H9 (cell line): Measurements from ENCODE around the gene CYS1. TPM values are rescaled to one million over a fixed set of nuclear protein-coding genes. Genes with fewer than 3 reads are reported as not detected.
"Not testable (repeated sequence)": the region's sequence is repeated elsewhere in the genome, so short reads cannot be mapped to it uniquely, and the experiment has no call there.

Experiments
- DNase-seq: peaks from one replicate; pipeline ENCODE4 v3.0.0-alpha.2; 2017
- H2AFZ ChIP-seq: one replicate; pipeline ENCODE4 v1.6.1; 2013; ENCODE audit warnings: mild to moderate bottlenecking, low read length, control low read depth, moderate library complexity
- H2AK5ac ChIP-seq: 2 replicates; pipeline ENCODE4 v1.6.1; 2013; ENCODE audit warnings: low read length, control low read depth, mixed read lengths; ENCODE audit not compliant: insufficient read length
- H2BK120ac ChIP-seq: one replicate; pipeline ENCODE4 v1.6.1; 2013; ENCODE audit warnings: low read depth, mild to moderate bottlenecking, low read length, control low read depth, inconsistent platforms; ENCODE audit not compliant: poor library complexity, severe bottlenecking
- H2BK12ac ChIP-seq: 2 replicates; pipeline ENCODE4 v1.6.1; 2013; ENCODE audit warnings: low read length, control low read depth, mixed read lengths, low read depth; ENCODE audit not compliant: insufficient read length
- H2BK15ac ChIP-seq: 2 replicates; pipeline ENCODE4 v1.6.1; 2013; ENCODE audit warnings: low read depth, low read length, control low read depth
- H2BK20ac ChIP-seq: one replicate; pipeline ENCODE4 v1.6.1; 2013; ENCODE audit warnings: low read depth, mild to moderate bottlenecking, low read length, control low read depth, inconsistent platforms; ENCODE audit not compliant: poor library complexity, severe bottlenecking
- H2BK5ac ChIP-seq: 2 replicates; pipeline ENCODE4 v1.6.1; 2013; ENCODE audit warnings: low read length, control low read depth, mixed read lengths; ENCODE audit not compliant: insufficient read length
- H3K14ac ChIP-seq: 2 replicates; pipeline ENCODE4 v1.6.1; 2013; ENCODE audit warnings: low read length, control low read depth; ENCODE audit not compliant: insufficient read depth
- H3K18ac ChIP-seq: 2 replicates; pipeline ENCODE4 v1.6.1; 2013; ENCODE audit warnings: low read depth, mild to moderate bottlenecking, mixed read lengths, low read length, control low read depth; ENCODE audit not compliant: insufficient read length
- H3K23ac ChIP-seq: 2 replicates; pipeline ENCODE4 v1.6.1; 2013; ENCODE audit warnings: low read length, control low read depth, mixed read lengths, low read depth; ENCODE audit not compliant: insufficient read length
- H3K23me2 ChIP-seq: 2 replicates; pipeline ENCODE4 v1.6.1; 2013; ENCODE audit warnings: low read depth, mild to moderate bottlenecking, mixed read lengths, low read length, control low read depth; ENCODE audit not compliant: insufficient read length, poor library complexity, severe bottlenecking
- H3K27ac ChIP-seq: 2 replicates; pipeline ENCODE4 v1.5.1; 2013; ENCODE audit warnings: low read length, control low read depth, mixed read lengths, low read depth; ENCODE audit not compliant: insufficient read length
- H3K27me3 ChIP-seq: 2 replicates; pipeline ENCODE4 v1.6.1; 2013; ENCODE audit warnings: low read length, control low read depth, inconsistent platforms; ENCODE audit not compliant: insufficient read depth
- H3K4ac ChIP-seq: 2 replicates; pipeline ENCODE4 v1.6.1; 2013; ENCODE audit warnings: low read depth, mild to moderate bottlenecking, control low read depth, inconsistent platforms, low read length, moderate library complexity
- H3K4me1 ChIP-seq: 2 replicates; pipeline ENCODE4 v1.6.1; 2013; ENCODE audit warnings: low read length, control low read depth, inconsistent platforms; ENCODE audit not compliant: insufficient read depth
- H3K4me2 ChIP-seq: 2 replicates; pipeline ENCODE4 v1.6.1; 2013; ENCODE audit warnings: low read length, control low read depth, mixed read lengths; ENCODE audit not compliant: insufficient read length, insufficient read depth
- H3K56ac ChIP-seq: 2 replicates; pipeline ENCODE4 v1.6.1; 2013; ENCODE audit warnings: low read depth, mild to moderate bottlenecking, mixed read lengths, low read length, control low read depth; ENCODE audit not compliant: insufficient read length
- H3K79me1 ChIP-seq: 2 replicates; pipeline ENCODE4 v1.6.1; 2013; ENCODE audit warnings: low read depth, mild to moderate bottlenecking, moderate library complexity, low read length, control low read depth, inconsistent platforms; ENCODE audit not compliant: insufficient read depth, poor library complexity, severe bottlenecking
- H3K79me2 ChIP-seq: 2 replicates; pipeline ENCODE4 v1.6.1; 2013; ENCODE audit warnings: low read length, control low read depth, inconsistent platforms; ENCODE audit not compliant: insufficient read depth
- H3K9ac ChIP-seq: 2 replicates; pipeline ENCODE4 v1.6.1; 2013; ENCODE audit warnings: low read length, control low read depth, mixed read lengths; ENCODE audit not compliant: insufficient read length; ENCODE audit errors: extremely low read depth
- H3K9me3 ChIP-seq: one replicate; pipeline ENCODE4 v1.6.1; 2013; ENCODE audit warnings: low read depth, low read length, inconsistent platforms; ENCODE audit not compliant: control insufficient read depth
- H3T11ph ChIP-seq: one replicate; pipeline ENCODE4 v1.6.1; 2013; ENCODE audit warnings: mild to moderate bottlenecking, low read length, control low read depth, inconsistent platforms
- H4K20me1 ChIP-seq: one replicate; pipeline ENCODE4 v1.6.1; 2013; ENCODE audit not compliant: control insufficient read depth, insufficient read length, insufficient read depth
- H4K5ac ChIP-seq: 2 replicates; pipeline ENCODE4 v1.6.1; 2013; ENCODE audit warnings: low read depth, mild to moderate bottlenecking, mixed read lengths, low read length, control low read depth; ENCODE audit not compliant: insufficient read length
- H4K8ac ChIP-seq: replicated peaks from 2 replicates; pipeline ENCODE4 v1.6.1; 2013; ENCODE audit warnings: low read length, control low read depth, mixed read lengths, low read depth; ENCODE audit not compliant: insufficient read length
- H4K91ac ChIP-seq: 2 replicates; pipeline ENCODE4 v1.6.1; 2013; ENCODE audit warnings: low read depth, mild to moderate bottlenecking, moderate library complexity, mixed read lengths, low read length, control low read depth; ENCODE audit not compliant: insufficient read length
- H3K27ac Mint-ChIP-seq, 3 experiments: 2 replicates in 2 of 3; 3 replicates in 1 of 3; pipeline ENCODE4 v1.8.0; 2020 to 2021; ENCODE audit warnings: mixed read lengths in 3 of 3, mild to moderate bottlenecking in 1 of 3, moderate library complexity in 1 of 3
- H3K27me3 Mint-ChIP-seq: 2 replicates; pipeline ENCODE4 v1.8.0; 2021; ENCODE audit warnings: low read depth, mild to moderate bottlenecking, moderate library complexity, mixed read lengths
- H3K36me3 Mint-ChIP-seq, 3 experiments: 2 replicates in 2 of 3; 3 replicates in 1 of 3; pipeline ENCODE4 v1.8.0; 2020 to 2021; ENCODE audit warnings: low read depth in 3 of 3, mixed read lengths in 3 of 3; ENCODE audit not compliant: insufficient read depth in 1 of 3
- H3K4me1 Mint-ChIP-seq, 2 experiments: 2 replicates each; pipeline ENCODE4 v1.8.0; 2020; ENCODE audit warnings: mixed read lengths in 2 of 2
- H3K4me3 Mint-ChIP-seq, 2 experiments: 2 replicates in 1 of 2; 3 replicates in 1 of 2; pipeline ENCODE4 v1.8.0; 2020 to 2021; ENCODE audit warnings: mild to moderate bottlenecking in 2 of 2, mixed read lengths in 2 of 2, moderate library complexity in 1 of 2
- H3K9me3 Mint-ChIP-seq, 2 experiments: 2 replicates in 1 of 2; 3 replicates in 1 of 2; pipeline ENCODE4 v1.8.0; 2020; ENCODE audit warnings: mild to moderate bottlenecking in 2 of 2, mixed read lengths in 2 of 2, moderate library complexity in 1 of 2
- WGBS: extraction: QIAGEN DNeasy Blood & Tissue Kit; methylation state at CpG from one replicate; pipeline ENCODE4 v1.1.7; 2013; ENCODE audit warnings: missing lambda C conversion rate, low lambda C conversion rate, mixed read lengths; ENCODE audit not compliant: insufficient read length; ENCODE audit errors: extremely low coverage; 5-methylcytosine and 5-hydroxymethylcytosine counted together
- total RNA-seq: library from RNA; stranded (reverse); gene quantifications from 2 replicates; pipeline ENCODE4 v1.2.1, GENCODE V29; 2021
- TF ChIP-seq, protein P1 (sequence below): fragments of 200-600 bp; sonication (generic); conservative IDR thresholded peaks from 3 replicates; pipeline ENCODE4 v1.8.0; 2021; ENCODE audit warnings: antibody characterized with exemption, mild to moderate bottlenecking

The CYS1 gene
- total RNA-seq, 1 experiment from 2014 or later = 0.35 TPM

DNA sequence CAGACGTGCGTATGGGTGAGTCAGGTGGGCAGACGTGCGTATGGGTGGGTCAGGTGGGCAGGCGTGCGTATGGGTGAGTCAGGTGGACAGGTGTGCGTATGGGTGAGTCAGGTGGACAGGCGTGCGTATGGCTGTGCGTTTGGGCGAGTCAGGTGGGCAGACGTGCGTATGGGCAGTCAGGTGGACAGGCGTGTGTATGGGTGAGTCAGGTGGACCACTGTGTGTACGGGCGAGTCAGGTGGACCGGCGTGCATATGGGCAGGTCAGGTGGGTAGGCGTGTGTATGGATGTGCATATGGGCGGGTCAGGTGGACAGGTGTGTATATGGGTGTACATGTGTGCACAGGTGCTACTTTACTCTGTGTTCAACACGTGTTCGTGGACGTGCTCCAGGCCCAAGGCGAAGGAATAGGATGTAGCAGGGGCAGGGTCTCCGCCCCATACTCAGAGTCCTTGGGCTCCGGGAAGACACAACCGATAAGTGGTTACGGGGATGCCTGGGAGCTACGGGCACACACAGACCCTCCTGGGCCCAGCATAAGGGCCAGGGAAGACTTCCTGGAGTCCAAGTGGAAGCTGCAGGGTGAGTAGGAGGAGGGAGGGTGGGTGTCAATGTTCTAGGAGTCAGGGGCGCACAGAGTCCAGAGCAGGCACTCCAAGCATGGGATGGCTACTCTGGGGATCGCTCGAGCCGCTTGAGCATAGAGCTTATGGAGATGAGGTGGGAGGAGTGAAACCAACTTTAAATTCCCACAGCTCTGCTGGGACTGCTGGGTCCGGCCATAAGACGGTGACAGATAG lies 64.0 kb downstream of the CYS1 start:
- H2AK5ac ChIP-seq = no peak overlapping the region
- no peak overlapping the region for H2BK120ac ChIP-seq
- no peak overlapping the region for H2BK20ac ChIP-seq
- no peak overlapping the region for H4K91ac ChIP-seq
- WGBS = no CpG with 5 or more reads among the region's 35 CpGs
- H3K56ac ChIP-seq = no peak overlapping the region
- H3K79me2 ChIP-seq = no peaks in the 10 kb centered on the region
- H3K27ac Mint-ChIP-seq = no peak overlapping the region
- H3K27me3 ChIP-seq = no peaks in the 10 kb centered on the region
- no peak overlapping the region for H3K4me3 Mint-ChIP-seq
- no peak overlapping the region for H3K18ac ChIP-seq
- no peak overlapping the region for H4K5ac ChIP-seq
- H3K9me3 ChIP-seq = no peaks in the 10 kb centered on the region
- no peaks in the 10 kb centered on the region for H3K4me1 Mint-ChIP-seq
- H4K8ac ChIP-seq = no peak overlapping the region
- H2BK5ac ChIP-seq = no peak overlapping the region
- H3K4me1 ChIP-seq = no peaks in the 10 kb centered on the region
- H3K23me2 ChIP-seq = no peaks in the 10 kb centered on the region
- H4K20me1 ChIP-seq = no peaks in the 10 kb centered on the region
- H3K4ac ChIP-seq = no peak overlapping the region
- no peak overlapping the region for H3K14ac ChIP-seq
- H3T11ph ChIP-seq = no peak overlapping the region
- no peak overlapping the region for H3K27ac ChIP-seq
- H3K36me3 Mint-ChIP-seq = no peaks in the 10 kb centered on the region; a peak in 1 of 7 replicates
- no peak overlapping the region for H2BK15ac ChIP-seq
- TF ChIP-seq, protein P1, sequence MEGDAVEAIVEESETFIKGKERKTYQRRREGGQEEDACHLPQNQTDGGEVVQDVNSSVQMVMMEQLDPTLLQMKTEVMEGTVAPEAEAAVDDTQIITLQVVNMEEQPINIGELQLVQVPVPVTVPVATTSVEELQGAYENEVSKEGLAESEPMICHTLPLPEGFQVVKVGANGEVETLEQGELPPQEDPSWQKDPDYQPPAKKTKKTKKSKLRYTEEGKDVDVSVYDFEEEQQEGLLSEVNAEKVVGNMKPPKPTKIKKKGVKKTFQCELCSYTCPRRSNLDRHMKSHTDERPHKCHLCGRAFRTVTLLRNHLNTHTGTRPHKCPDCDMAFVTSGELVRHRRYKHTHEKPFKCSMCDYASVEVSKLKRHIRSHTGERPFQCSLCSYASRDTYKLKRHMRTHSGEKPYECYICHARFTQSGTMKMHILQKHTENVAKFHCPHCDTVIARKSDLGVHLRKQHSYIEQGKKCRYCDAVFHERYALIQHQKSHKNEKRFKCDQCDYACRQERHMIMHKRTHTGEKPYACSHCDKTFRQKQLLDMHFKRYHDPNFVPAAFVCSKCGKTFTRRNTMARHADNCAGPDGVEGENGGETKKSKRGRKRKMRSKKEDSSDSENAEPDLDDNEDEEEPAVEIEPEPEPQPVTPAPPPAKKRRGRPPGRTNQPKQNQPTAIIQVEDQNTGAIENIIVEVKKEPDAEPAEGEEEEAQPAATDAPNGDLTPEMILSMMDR = no peak
- H3K23ac ChIP-seq = no peak overlapping the region
- H3K79me1 ChIP-seq = no peaks in the 10 kb centered on the region
- DNase-seq = no peak
- no peak overlapping the region for H3K9ac ChIP-seq
- no peaks in the 10 kb centered on the region for H3K9me3 Mint-ChIP-seq
- H3K27me3 Mint-ChIP-seq = peaks cover 15% of the 10 kb centered on the region
- no peak overlapping the region for H2BK12ac ChIP-seq
- no peak overlapping the region for H3K4me2 ChIP-seq
- no peak overlapping the region for H2AFZ ChIP-seq

DNA sequence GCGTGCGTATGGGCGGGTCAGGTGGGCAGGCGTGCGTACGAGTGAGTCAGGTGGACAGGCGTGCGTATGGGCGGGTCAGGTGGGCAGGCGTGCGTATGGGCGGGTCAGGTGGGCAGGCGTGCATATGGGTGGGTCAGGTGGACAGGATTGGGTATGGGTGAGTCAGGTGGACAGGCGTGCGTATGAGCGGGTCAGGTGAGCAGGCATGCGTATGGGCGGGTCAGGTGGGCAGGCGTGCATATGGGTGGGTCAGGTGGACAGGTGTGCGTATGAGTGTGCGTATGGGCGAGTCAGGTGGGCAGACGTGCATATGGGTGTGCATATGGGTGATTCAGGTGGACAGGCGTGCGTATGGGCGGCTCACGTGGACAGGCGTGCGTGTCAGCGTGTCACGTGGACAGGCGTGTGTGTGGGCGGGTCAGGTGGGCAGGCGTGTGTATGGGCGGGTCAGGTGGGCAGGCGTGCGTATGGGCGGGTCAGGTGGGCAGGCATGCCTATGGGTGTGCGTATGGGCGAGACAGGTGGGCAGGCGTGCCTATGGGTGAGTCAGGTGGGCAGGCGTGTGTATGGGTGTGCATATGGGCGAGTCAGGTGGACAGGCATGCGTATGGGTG lies 64.7 kb downstream of the CYS1 start:
- H3K27ac ChIP-seq, H3T11ph ChIP-seq, H3K79me2 ChIP-seq, H4K5ac ChIP-seq, H3K27me3 ChIP-seq, H3K79me1 ChIP-seq, H3K27ac Mint-ChIP-seq, DNase-seq, H3K56ac ChIP-seq, H4K8ac ChIP-seq, H3K23ac ChIP-seq, H3K18ac ChIP-seq, H2AK5ac ChIP-seq, H4K20me1 ChIP-seq, H2BK5ac ChIP-seq, H2AFZ ChIP-seq, H3K4me2 ChIP-seq, H3K4me1 Mint-ChIP-seq, H3K9ac ChIP-seq, H4K91ac ChIP-seq, H3K9me3 ChIP-seq, H3K4ac ChIP-seq, H2BK120ac ChIP-seq, H2BK20ac ChIP-seq, H2BK15ac ChIP-seq, H3K14ac ChIP-seq, H3K23me2 ChIP-seq, H3K9me3 Mint-ChIP-seq, H3K4me1 ChIP-seq, H2BK12ac ChIP-seq, H3K4me3 Mint-ChIP-seq, H3K36me3 Mint-ChIP-seq: not testable (repeated sequence)
- peaks cover 13% of the 10 kb centered on the region for H3K27me3 Mint-ChIP-seq
- WGBS = no CpG with 5 or more reads among the region's 44 CpGs
